Liver (tissue), 9 donors: ENCODE data around the gene PLA2G12A. TPM values are rescaled to one million over a fixed set of nuclear protein-coding genes. Genes with fewer than 3 reads are reported as not detected.

Experiments
- DNase-seq: peaks from one replicate; pipeline ENCODE4 v3.0.0-alpha.2; 2017; ENCODE audit warnings: low spot score
- H3K27ac ChIP-seq, 2 donors: one replicate each; pipeline ENCODE4 v1.7.0; 2013; ENCODE audit warnings: inconsistent platforms in 2 of 2, low read length in 2 of 2, control low read depth in 1 of 2, low read depth in 1 of 2, mild to moderate bottlenecking in 1 of 2
- H3K27me3 ChIP-seq, 4 donors: one replicate each; pipeline versions ENCODE4 v1.6.1 to v1.7.0; 2013; ENCODE audit warnings: low read length in 3 of 4, inconsistent platforms in 1 of 4, mild to moderate bottlenecking in 1 of 4, moderate library complexity in 1 of 4; ENCODE audit not compliant: control insufficient read depth in 4 of 4, insufficient read depth in 4 of 4
- H3K36me3 ChIP-seq, 4 donors: one replicate each; pipeline versions ENCODE4 v1.6.1 to v1.7.0; 2013; ENCODE audit warnings: low read length in 3 of 4, mild to moderate bottlenecking in 3 of 4, low read depth in 1 of 4, moderate library complexity in 1 of 4; ENCODE audit not compliant: control insufficient read depth in 4 of 4, insufficient read depth in 3 of 4
- H3K4me1 ChIP-seq, 4 donors: one replicate each; pipeline versions ENCODE4 v1.6.1 to v1.7.0; 2013; ENCODE audit warnings: low read length in 3 of 4, mild to moderate bottlenecking in 3 of 4, moderate library complexity in 1 of 4; ENCODE audit not compliant: control insufficient read depth in 4 of 4, insufficient read depth in 4 of 4
- H3K4me3 ChIP-seq, 3 donors: one replicate each; pipeline versions ENCODE4 v1.6.1 to v1.7.0; 2013; ENCODE audit warnings: low read length in 3 of 3, control low read depth in 1 of 3, low read depth in 1 of 3, mild to moderate bottlenecking in 1 of 3
- H3K9ac ChIP-seq, 2 donors: one replicate each; pipeline ENCODE4 v1.7.0; 2013; ENCODE audit warnings: low read length in 2 of 2, mild to moderate bottlenecking in 2 of 2, moderate library complexity in 2 of 2, control low read depth in 1 of 2, low read depth in 1 of 2
- H3K9me3 ChIP-seq, 4 donors: one replicate each; pipeline versions ENCODE4 v1.6.1 to v1.7.0; 2013; ENCODE audit warnings: low read length in 3 of 4; ENCODE audit not compliant: control insufficient read depth in 4 of 4
- ATF3 ChIP-seq: IDR thresholded peaks from 2 replicates; pipeline ENCODE4 v1.6.1; 2016; ENCODE audit warnings: antibody characterized with exemption
- CTCF ChIP-seq: fragments of 150-350 bp; IDR thresholded peaks from 2 replicates; pipeline ENCODE4 v1.5.1; 2017; ENCODE audit warnings: improper control_type of control experiment, low read depth, low read length; ENCODE audit not compliant: missing input control
- EGR1 ChIP-seq, 2 donors: IDR thresholded peaks; 2 replicates each; pipeline ENCODE4 v1.6.1; 2016 to 2018; ENCODE audit warnings: antibody characterized with exemption in 2 of 2, low read depth in 2 of 2
- FOXA1 ChIP-seq: IDR thresholded peaks from 2 replicates; pipeline ENCODE4 v1.6.1; 2016; ENCODE audit warnings: antibody characterized with exemption
- FOXA2 ChIP-seq: IDR thresholded peaks from 2 replicates; pipeline ENCODE4 v1.6.1; 2016; ENCODE audit warnings: antibody characterized with exemption
- GABPA ChIP-seq, 2 donors: IDR thresholded peaks in 1 of 2; conservative IDR thresholded peaks in 1 of 2; 2 replicates each; pipeline ENCODE4 v1.6.1; 2016; ENCODE audit warnings: antibody characterized with exemption in 2 of 2, mild to moderate bottlenecking in 1 of 2, moderate library complexity in 1 of 2
- HNF4A ChIP-seq, 2 donors: conservative IDR thresholded peaks; 2 replicates each; pipeline ENCODE4 v1.6.1; 2016; ENCODE audit warnings: antibody characterized with exemption in 2 of 2, mild to moderate bottlenecking in 2 of 2
- HNF4G ChIP-seq: IDR thresholded peaks from 2 replicates; pipeline ENCODE4 v1.6.1; 2016; ENCODE audit warnings: antibody characterized with exemption
- JUND ChIP-seq, 2 donors: IDR thresholded peaks; 2 replicates each; pipeline ENCODE4 v1.6.1; 2016; ENCODE audit warnings: antibody characterized with exemption in 2 of 2
- MAX ChIP-seq: IDR thresholded peaks from 2 replicates; pipeline ENCODE4 v1.6.1; 2016; ENCODE audit warnings: antibody characterized with exemption
- NR2F2 ChIP-seq: IDR thresholded peaks from 2 replicates; pipeline ENCODE4 v1.6.1; 2016; ENCODE audit warnings: antibody characterized with exemption
- RAD21 ChIP-seq, 2 donors: IDR thresholded peaks; 2 replicates each; pipeline ENCODE4 v1.6.1; 2016; ENCODE audit warnings: antibody characterized with exemption in 2 of 2, mild to moderate bottlenecking in 2 of 2
- REST ChIP-seq: IDR thresholded peaks from 2 replicates; pipeline ENCODE4 v1.6.1; 2016; ENCODE audit warnings: antibody characterized with exemption, mild to moderate bottlenecking
- RXRA ChIP-seq, 2 donors: IDR thresholded peaks; 2 replicates each; pipeline ENCODE4 v1.6.1; 2017 to 2018; ENCODE audit warnings: antibody characterized with exemption in 2 of 2, mild to moderate bottlenecking in 1 of 2
- SP1 ChIP-seq: IDR thresholded peaks from 2 replicates; pipeline ENCODE4 v1.6.1; 2018; ENCODE audit warnings: antibody characterized with exemption, mild to moderate bottlenecking
- TAF1 ChIP-seq: conservative IDR thresholded peaks from 2 replicates; pipeline ENCODE4 v1.6.1; 2016; ENCODE audit warnings: antibody characterized with exemption, mild to moderate bottlenecking
- YY1 ChIP-seq: IDR thresholded peaks from 2 replicates; pipeline ENCODE4 v1.6.1; 2016; ENCODE audit warnings: antibody characterized with exemption, mild to moderate bottlenecking
- ZBTB33 ChIP-seq: IDR thresholded peaks from 2 replicates; pipeline ENCODE4 v1.6.1; 2016; ENCODE audit warnings: antibody characterized with exemption
- WGBS: extraction: QIAGEN DNeasy Blood & Tissue Kit; methylation state at CpG from one replicate; pipeline ENCODE4 v1.1.7; 2013; 5-methylcytosine and 5-hydroxymethylcytosine counted together
- polyA plus RNA-seq, 2 donors: library from polyadenylated mRNA; stranded (reverse) in 1 of 2; unstranded in 1 of 2; fragments of 200-250 nt in 1 of 2; fragments of >200 nt in 1 of 2; fragmentation: Nextera tagmentation in 1 of 2; extraction: Ambion mirVana in 1 of 2; gene quantifications; one replicate each; pipeline versions ENCODE4 v1.2.1 to v1.2.3, GENCODE V29; 2013 to 2015
- total RNA-seq, 2 donors: library from RNA; depleted of rRNA; stranded (reverse); fragments of >200 nt; gene quantifications; one replicate each; pipeline ENCODE4 v1.2.3, GENCODE V29; 2014
- donor health status: healthy.
- donor health status: healthy.
- donor health status: healthy.
- donor health status: healthy.
- donor health status: healthy.

PLA2G12A gene
- total and polyA plus RNA-seq, 4 donors: 11.3 to 57.7 (median 29.4) TPM

- Histone ChIP-seq H3K4me3 (no peak overlapping the region), H3K36me3 (peaks cover 4 to 22% (median 14%) of the 10 kb centered on the region in 4 donors), H3K9ac (no peak overlapping the region), H3K27me3 (no peaks in the 10 kb centered on the region), H3K27ac (no peak overlapping the region), H3K4me1 (peaks cover 0 to 8% (median 3%) of the 10 kb centered on the region in 4 donors), H3K9me3 (no peaks in the 10 kb centered on the region)
- no peak for TF ChIP-seq FOXA1
- TF ChIP-seq RAD21 (IDR thresholded peaks at IDR 0.05): no peak
- no peak for TF ChIP-seq NR2F2
- TF ChIP-seq ATF3: no peak
- no peak for TF ChIP-seq RXRA (IDR thresholded peaks at IDR 0.05)
- no peak for TF ChIP-seq ZBTB33
- no peak for TF ChIP-seq YY1
- no peak for TF ChIP-seq EGR1 (IDR thresholded peaks at IDR 0.05; ENCODE audit: low read depth in 2 of 2)
- TF ChIP-seq CTCF: no peak
- no peak for TF ChIP-seq TAF1
- no peak for TF ChIP-seq GABPA (IDR thresholded peaks at IDR 0.05 in 1 of 2, conservative IDR thresholded peaks at IDR 0.05 in 1 of 2)
- no peak for TF ChIP-seq HNF4G
- no peak for TF ChIP-seq FOXA2
- no peak for TF ChIP-seq SP1
- TF ChIP-seq JUND (IDR thresholded peaks at IDR 0.05): no peak
- no peak for TF ChIP-seq REST
- TF ChIP-seq MAX: no peak
- WGBS: 0% methylated on average over 1 of the region's 1 CpG
- DNase-seq: no peak
Observed at GRCh38 chr4:109752525-109752924, 22.7 kb upstream of the PLA2G12A start.

- WGBS: 94% methylated on average over 4 of the region's 4 CpGs
- H3K4me1 ChIP-seq: peaks cover 0 to 14% (median 9%) of the 10 kb centered on the region in 4 donors
- TF ChIP-seq FOXA2: no peak
- no peak for TF ChIP-seq ATF3
- no peak for TF ChIP-seq EGR1 (IDR thresholded peaks at IDR 0.05; ENCODE audit: low read depth in 2 of 2)
- TF ChIP-seq JUND (IDR thresholded peaks at IDR 0.05): no peak
- TF ChIP-seq CTCF: no peak
- TF ChIP-seq YY1: no peak
- no peak for TF ChIP-seq HNF4G
- no peak for TF ChIP-seq MAX
- no peak for TF ChIP-seq ZBTB33
- no peak for TF ChIP-seq TAF1
- TF ChIP-seq HNF4A (conservative IDR thresholded peaks at IDR 0.05): no peak
- TF ChIP-seq RAD21 (IDR thresholded peaks at IDR 0.05): no peak
- TF ChIP-seq SP1: no peak
- peaks cover 4 to 18% (median 12%) of the 10 kb centered on the region in 4 donors for H3K36me3 ChIP-seq
- H3K27ac ChIP-seq: no peak overlapping the region
- H3K4me3 ChIP-seq: no peak overlapping the region
- no peak for DNase-seq
- H3K9me3 ChIP-seq: no peaks in the 10 kb centered on the region
- no peak overlapping the region for H3K9ac ChIP-seq
- H3K27me3 ChIP-seq: no peaks in the 10 kb centered on the region
Observed at GRCh38 chr4:109751852-109752251, 22.0 kb upstream of the PLA2G12A start.
